ENCODE results near the gene RALY. TPM values are rescaled to one million over a fixed set of nuclear protein-coding genes. Genes with fewer than 3 reads are reported as not detected.

The RALY gene
- polyA plus RNA-seq, 1 donor from 2014 or later: 221 TPM

- Histone ChIP-seq H3K79me2 (replicated peaks; ENCODE audit: insufficient read depth, low read length) (no peaks in the 10 kb centered on the region), H3K27me3 (ENCODE audit: insufficient read depth, low read depth, low read length) (no peaks in the 10 kb centered on the region), H3K9me2 (ENCODE audit: insufficient read depth, low read length) (no peaks in the 10 kb centered on the region), H3K4me2 (ENCODE audit: low read length) (no peak overlapping the region), H3K9ac (ENCODE audit: low read length) (no peak overlapping the region), H3K4me3 (ENCODE audit: low read length) (no peak overlapping the region), H3K9me3 (ENCODE audit: low read length) (no peaks in the 10 kb centered on the region), H4K20me1 (ENCODE audit: insufficient read depth) (no peaks in the 10 kb centered on the region), H3K27ac (ENCODE audit: low read length) (no peak overlapping the region), H2AFZ (ENCODE audit: low read depth, low read length) (no peak overlapping the region), H3F3A (ENCODE audit: insufficient read depth, low read length, poor library complexity, severe bottlenecking) (no peaks in the 10 kb centered on the region), H3K36me3 (ENCODE audit: insufficient read depth, low read length) (no peaks in the 10 kb centered on the region)
- TF ChIP-seq TAF1 (IDR thresholded peaks at IDR 0.05; ENCODE audit: low read depth) (no peak), POLR2AphosphoS5 (IDR thresholded peaks at IDR 0.05) (no peak), SMC3 (conservative IDR thresholded peaks at IDR 0.05; ENCODE audit: poor library complexity) (no peak), CTCF (IDR thresholded peaks at IDR 0.05; ENCODE audit: poor library complexity, severe bottlenecking) (no peak), REST (IDR thresholded peaks at IDR 0.05; ENCODE audit: borderline replicate concordance) (no peak), RAD21 (conservative IDR thresholded peaks at IDR 0.05) (no peak), EZH2 (IDR thresholded peaks at IDR 0.05; ENCODE audit: borderline replicate concordance, insufficient read depth, low read length, poor library complexity, severe bottlenecking) (no peak), EP300 (conservative IDR thresholded peaks at IDR 0.05; ENCODE audit: poor library complexity, severe bottlenecking) (no peak), MXI1 (conservative IDR thresholded peaks at IDR 0.05; ENCODE audit: poor library complexity, severe bottlenecking) (no peak)
Observed at GRCh38 chr20:33986560-33987216, 7.0 kb upstream of the RALY start.

- H3K79me2 ChIP-seq (replicated peaks; ENCODE audit: insufficient read depth, low read length): peaks cover 12% of the 10 kb centered on the region
- no peaks in the 10 kb centered on the region for H3F3A ChIP-seq (ENCODE audit: insufficient read depth, low read length, poor library complexity, severe bottlenecking)
- no peaks in the 10 kb centered on the region for H3K9me3 ChIP-seq (ENCODE audit: low read length)
- H3K36me3 ChIP-seq (ENCODE audit: insufficient read depth, low read length): no peaks in the 10 kb centered on the region
- no peak overlapping the region for H3K4me2 ChIP-seq (ENCODE audit: low read length)
- no peak for TF ChIP-seq CTCF (IDR thresholded peaks at IDR 0.05; ENCODE audit: poor library complexity, severe bottlenecking)
- no peak for TF ChIP-seq TAF1 (IDR thresholded peaks at IDR 0.05; ENCODE audit: low read depth)
- no peaks in the 10 kb centered on the region for H3K9me2 ChIP-seq (ENCODE audit: insufficient read depth, low read length)
- no peaks in the 10 kb centered on the region for H3K27me3 ChIP-seq (ENCODE audit: insufficient read depth, low read depth, low read length)
- no peak overlapping the region for H3K4me3 ChIP-seq (ENCODE audit: low read length)
- H3K27ac ChIP-seq (ENCODE audit: low read length): no peak overlapping the region
- peaks cover 5% of the 10 kb centered on the region for H4K20me1 ChIP-seq (ENCODE audit: insufficient read depth)
- H2AFZ ChIP-seq (ENCODE audit: low read depth, low read length): no peak overlapping the region
- no peak overlapping the region for H3K9ac ChIP-seq (ENCODE audit: low read length)
Observed at GRCh38 chr20:33990075-33990474, 3.6 kb upstream of the RALY start.
